Large intestine (tissue), 3 donors: ENCODE data around the gene KRTAP5-5. TPM values are rescaled to one million over a fixed set of nuclear protein-coding genes. Genes with fewer than 3 reads are reported as not detected.
A peak's percentile ranks its signal among the peaks of the same experiment; 100 is the strongest.
"Not testable (repeated sequence)": the region's sequence is repeated elsewhere in the genome, so short reads cannot be mapped to it uniquely, and the experiment has no call there.

ENCODE experiments used
- DNase-seq, 2 donors: peaks; one replicate each; pipeline versions ENCODE4 v3.0.0 to v3.0.0-alpha.2; 2013
- H3K27ac ChIP-seq: one replicate; pipeline ENCODE4 v1.5.1; 2013; ENCODE audit warnings: low read length
- H3K27me3 ChIP-seq: 2 replicates; pipeline ENCODE4 v1.6.1; 2013; ENCODE audit warnings: low read length; ENCODE audit not compliant: control insufficient read depth, insufficient read depth
- H3K36me3 ChIP-seq: 2 replicates; pipeline ENCODE4 v1.6.1; 2013; ENCODE audit warnings: low read length; ENCODE audit not compliant: control insufficient read depth, insufficient read depth
- H3K4me1 ChIP-seq: one replicate; pipeline ENCODE4 v1.6.1; 2013; ENCODE audit warnings: low read length; ENCODE audit not compliant: control insufficient read depth, insufficient read depth
- H3K4me3 ChIP-seq: one replicate; pipeline ENCODE4 v1.5.1; 2013; ENCODE audit warnings: low read length
- H3K9me3 ChIP-seq: one replicate; pipeline ENCODE4 v1.6.1; 2013; ENCODE audit warnings: mild to moderate bottlenecking, low read depth, low read length, moderate library complexity; ENCODE audit not compliant: control insufficient read depth
- WGBS: methylation state at CpG from one replicate; pipeline ENCODE4 v1.1.5; 2013; ENCODE audit warnings: low lambda C conversion rate; ENCODE audit not compliant: insufficient coverage; 5-methylcytosine and 5-hydroxymethylcytosine counted together
- polyA plus RNA-seq: library from polyadenylated mRNA; unstranded; fragments of 120-200 nt; gene quantifications from one replicate; pipeline ENCODE4 v1.2.1, GENCODE V29; 2013

KRTAP5-5 gene
- polyA plus RNA-seq, 1 donor, result 0.18 TPM

- Histone ChIP-seq H3K27me3 (no peaks in the 10 kb centered on the region), H3K36me3 (no peaks in the 10 kb centered on the region), H3K4me1 (peaks cover 49% of the 10 kb centered on the region), H3K27ac (no peak overlapping the region), H3K9me3 (peaks cover 3% of the 10 kb centered on the region), H3K4me3 (no peak overlapping the region)
- no peak for DNase-seq
- WGBS, result 100% methylated on average over 1 of the region's 7 CpGs
Observed at GRCh38 chr11:1656670-1657069, 27.1 kb downstream of the KRTAP5-5 start.

GRCh38 chr11:1659506-1659905, 29.9 kb downstream of the KRTAP5-5 start:
- Histone ChIP-seq H3K27me3 (no peaks in the 10 kb centered on the region), H3K4me1 (peaks cover 34% of the 10 kb centered on the region), H3K36me3 (no peaks in the 10 kb centered on the region), H3K9me3 (no peaks in the 10 kb centered on the region), H3K4me3 (no peak overlapping the region), H3K27ac (no peak overlapping the region)
- 90% methylated on average over 4 of the region's 14 CpGs for WGBS
- no peak for DNase-seq

- Histone ChIP-seq H3K9me3 (no peaks in the 10 kb centered on the region), H3K27me3 (no peaks in the 10 kb centered on the region), H3K27ac (no peak overlapping the region), H3K4me1 (peaks cover 26% of the 10 kb centered on the region), H3K36me3 (no peaks in the 10 kb centered on the region), H3K4me3 (no peak overlapping the region)
- 97% methylated on average over 4 of the region's 24 CpGs for WGBS
- DNase-seq, result peak; percentile 81 to 85
Observed at GRCh38 chr11:1660111-1660867, 30.7 kb downstream of the KRTAP5-5 start.

GRCh38 chr11:1661454-1662269, 32.1 kb downstream of the KRTAP5-5 start:
- H3K4me3 ChIP-seq, H3K27me3 ChIP-seq, DNase-seq, H3K36me3 ChIP-seq, H3K27ac ChIP-seq, H3K9me3 ChIP-seq: not testable (repeated sequence)
- peaks cover 16% of the 10 kb centered on the region for H3K4me1 ChIP-seq
- no CpG with 5 or more reads among the region's 25 CpGs for WGBS

- not testable (repeated sequence) for H3K27ac ChIP-seq, H3K4me3 ChIP-seq, DNase-seq, H3K9me3 ChIP-seq, H3K36me3 ChIP-seq, H3K27me3 ChIP-seq
- H3K4me1 ChIP-seq, result peaks cover 16% of the 10 kb centered on the region
- WGBS, result no CpG with 5 or more reads among the region's 18 CpGs
Observed at GRCh38 chr11:1662699-1663283, 33.2 kb downstream of the KRTAP5-5 start.

- no peak overlapping the region for H3K27ac ChIP-seq
- no peak for DNase-seq
- H3K9me3 ChIP-seq, result peaks cover 2% of the 10 kb centered on the region
- peaks cover 7% of the 10 kb centered on the region for H3K4me1 ChIP-seq
- no CpG with 5 or more reads among the region's 8 CpGs for WGBS
- no peak overlapping the region for H3K4me3 ChIP-seq
- H3K27me3 ChIP-seq, result peaks cover 7% of the 10 kb centered on the region
- H3K36me3 ChIP-seq, result no peaks in the 10 kb centered on the region
Observed at GRCh38 chr11:1665313-1665712, 35.7 kb downstream of the KRTAP5-5 start.

GRCh38 chr11:1667121-1667850, 37.7 kb downstream of the KRTAP5-5 start:
- H3K36me3 ChIP-seq, result no peaks in the 10 kb centered on the region
- peaks cover 6% of the 10 kb centered on the region for H3K9me3 ChIP-seq
- no CpG with 5 or more reads among the region's 24 CpGs for WGBS
- no peak overlapping the region for H3K4me3 ChIP-seq
- DNase-seq, result no peak
- H3K27ac ChIP-seq, result peak overlapping the region; percentile 51
- H3K27me3 ChIP-seq, result peaks cover 7% of the 10 kb centered on the region
- H3K4me1 ChIP-seq, result no peaks in the 10 kb centered on the region

- no peak overlapping the region for H3K4me3 ChIP-seq
- 50% methylated on average over 1 of the region's 16 CpGs for WGBS
- H3K27me3 ChIP-seq, result peaks cover 7% of the 10 kb centered on the region
- DNase-seq, result no peak
- H3K4me1 ChIP-seq, result no peaks in the 10 kb centered on the region
- no peaks in the 10 kb centered on the region for H3K36me3 ChIP-seq
- peaks cover 6% of the 10 kb centered on the region for H3K9me3 ChIP-seq
- peak overlapping the region; percentile 51 for H3K27ac ChIP-seq
Observed at GRCh38 chr11:1667906-1668305, 38.3 kb downstream of the KRTAP5-5 start.

GRCh38 chr11:1668911-1669473, 39.4 kb downstream of the KRTAP5-5 start:
- Histone ChIP-seq H3K36me3 (no peaks in the 10 kb centered on the region), H3K4me1 (no peaks in the 10 kb centered on the region), H3K27me3 (peaks cover 7% of the 10 kb centered on the region), H3K4me3 (no peak overlapping the region), H3K27ac (no peak overlapping the region), H3K9me3 (peaks cover 6% of the 10 kb centered on the region)
- no CpG with 5 or more reads among the region's 13 CpGs for WGBS
- no peak for DNase-seq
